ENCODE results near the gene HLA-DPA1. TPM values are rescaled to one million over a fixed set of nuclear protein-coding genes. Genes with fewer than 3 reads are reported as not detected.

HLA-DPA1 gene
- total RNA-seq, 1 experiment from 2014 or later: 2.6 TPM

GRCh38 chr6:33091957-33092356 is 18.5 kb upstream of the HLA-DPA1 start:
- Mint-ChIP-seq H3K27me3 (ENCODE audit: low read depth) (peaks cover 13% of the 10 kb centered on the region), H3K4me1 (peaks cover 4% of the 10 kb centered on the region in 2 experiments; a peak in 2 of 4 replicates), H3K4me3 (no peak overlapping the region), H3K9me3 (no peaks in the 10 kb centered on the region), H3K27ac (no peak overlapping the region; a peak in 1 of 7 replicates), H3K36me3 (ENCODE audit: insufficient read depth in 1 of 3, low read depth in 3 of 3) (peaks cover 0 to 3% (median 0%) of the 10 kb centered on the region in 3 experiments; a peak in 2 of 7 replicates)
- no peak overlapping the region for H3K14ac ChIP-seq (ENCODE audit: insufficient read depth, low read length)
- H3T11ph ChIP-seq (ENCODE audit: low read length): no peak overlapping the region
- H2BK15ac ChIP-seq (ENCODE audit: low read depth, low read length): no peak overlapping the region
- no CpG with 5 or more reads among the region's 9 CpGs for WGBS (ENCODE audit: extremely low coverage, insufficient read length, low lambda C conversion rate)
- no peaks in the 10 kb centered on the region for H3K23me2 ChIP-seq (ENCODE audit: insufficient read length, low read depth, low read length, poor library complexity, severe bottlenecking)
- no peak overlapping the region for H3K4ac ChIP-seq (ENCODE audit: low read depth, low read length)
- no peak overlapping the region for H2AK5ac ChIP-seq (ENCODE audit: insufficient read length, low read length)
- H3K56ac ChIP-seq (ENCODE audit: insufficient read length, low read depth, low read length): no peak overlapping the region
- no peak overlapping the region for H3K18ac ChIP-seq (ENCODE audit: insufficient read length, low read depth, low read length)
- H2BK5ac ChIP-seq (ENCODE audit: insufficient read length, low read length): no peak overlapping the region
- H3K79me2 ChIP-seq (ENCODE audit: insufficient read depth, low read length): no peaks in the 10 kb centered on the region
- no peaks in the 10 kb centered on the region for H3K9me3 ChIP-seq (ENCODE audit: control insufficient read depth, low read depth, low read length)
- no peak overlapping the region for H2BK12ac ChIP-seq (ENCODE audit: insufficient read length, low read depth, low read length)
- no peak overlapping the region for H3K23ac ChIP-seq (ENCODE audit: insufficient read length, low read depth, low read length)
- no peak overlapping the region for H2BK20ac ChIP-seq (ENCODE audit: low read depth, low read length, poor library complexity, severe bottlenecking)
- no peak overlapping the region for H4K5ac ChIP-seq (ENCODE audit: insufficient read length, low read depth, low read length)
- no peaks in the 10 kb centered on the region for H3K27me3 ChIP-seq (ENCODE audit: insufficient read depth, low read length)
- TF ChIP-seq CTCF (conservative IDR thresholded peaks at IDR 0.05): peak; percentile 95
- no peak overlapping the region for H4K91ac ChIP-seq (ENCODE audit: insufficient read length, low read depth, low read length)
- H4K8ac ChIP-seq (replicated peaks; ENCODE audit: insufficient read length, low read depth, low read length): no peak overlapping the region
- H3K27ac ChIP-seq (ENCODE audit: insufficient read length, low read depth, low read length): no peak overlapping the region
- H3K79me1 ChIP-seq (ENCODE audit: insufficient read depth, low read depth, low read length, poor library complexity, severe bottlenecking): no peaks in the 10 kb centered on the region
- no peak overlapping the region for H2BK120ac ChIP-seq (ENCODE audit: low read depth, low read length, poor library complexity, severe bottlenecking)
- no peak overlapping the region for H2AFZ ChIP-seq (ENCODE audit: low read length)
- no peaks in the 10 kb centered on the region for H3K4me1 ChIP-seq (ENCODE audit: insufficient read depth, low read length)
- no peak overlapping the region for H3K4me2 ChIP-seq (ENCODE audit: insufficient read depth, insufficient read length, low read length)
- peak; percentile 88 for DNase-seq
- no peaks in the 10 kb centered on the region for H4K20me1 ChIP-seq (ENCODE audit: control insufficient read depth, insufficient read depth, insufficient read length)
- H3K9ac ChIP-seq (ENCODE audit: extremely low read depth, insufficient read length, low read length): no peak overlapping the region

Data from H9 (cell line).